Smooth muscle cell of the umbilical artery (primary cell): ENCODE data around the gene IFRD1. TPM values are rescaled to one million over a fixed set of nuclear protein-coding genes. Genes with fewer than 3 reads are reported as not detected.

Source experiments
- total RNA-seq: library from RNA; depleted of rRNA; stranded (reverse); fragments of >200 nt; gene quantifications from 2 replicates; pipeline ENCODE4 v1.2.3, GENCODE V29; 2014

IFRD1 gene, protein sequence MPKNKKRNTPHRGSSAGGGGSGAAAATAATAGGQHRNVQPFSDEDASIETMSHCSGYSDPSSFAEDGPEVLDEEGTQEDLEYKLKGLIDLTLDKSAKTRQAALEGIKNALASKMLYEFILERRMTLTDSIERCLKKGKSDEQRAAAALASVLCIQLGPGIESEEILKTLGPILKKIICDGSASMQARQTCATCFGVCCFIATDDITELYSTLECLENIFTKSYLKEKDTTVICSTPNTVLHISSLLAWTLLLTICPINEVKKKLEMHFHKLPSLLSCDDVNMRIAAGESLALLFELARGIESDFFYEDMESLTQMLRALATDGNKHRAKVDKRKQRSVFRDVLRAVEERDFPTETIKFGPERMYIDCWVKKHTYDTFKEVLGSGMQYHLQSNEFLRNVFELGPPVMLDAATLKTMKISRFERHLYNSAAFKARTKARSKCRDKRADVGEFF
- total RNA-seq = 78.0 and 97.7 TPM in 2 replicates

GRCh38 chr7:112449902-112450806, at the start of gene IFRD1:
Gene IFRD1 (plus strand): TSS chr7:112450460. CDS start chr7:112450689, 229 bp downstream.

Other genes with a start within 250 kb of the IFRD1 start
- 4.8 and 14.4 TPM in 2 replicates for gene DOCK4, start 244.1 kb upstream of the IFRD1 start, total RNA-seq
- gene ZNF277, start 243.8 kb upstream of the IFRD1 start, total RNA-seq = 29.0 and 56.4 TPM in 2 replicates
- 0.78 and 0.89 TPM in 2 replicates for gene LSMEM1, start 30.5 kb downstream of the IFRD1 start, total RNA-seq